SW 1271 (cell line): ENCODE measurements around the gene NUTM2F.
"Not testable (repeated sequence)": the region's sequence is repeated elsewhere in the genome, so short reads cannot be mapped to it uniquely, and the experiment has no call there.

ENCODE experiments used
- DNase-seq, 2 experiments: peaks; one replicate each; lab custom pipeline; 2025; lab: John Stamatoyannopoulos, UW

NUTM2F gene

GRCh38 chr9:94328544-94328943 lies at the start of gene NUTM2F:
Gene NUTM2F, minus strand, starts transcription at chr9:94328644. Its CDS starts 21 bp downstream, at chr9:94328623.
- DNase-seq, result not testable (repeated sequence)

- DNase-seq, result not testable (repeated sequence)
Observed at GRCh38 chr9:94375197-94375596, 46.8 kb upstream of the NUTM2F start.

GRCh38 chr9:94374176-94375056 lies 46.0 kb upstream of the NUTM2F start:
- peak; percentile 91 to 96 for DNase-seq

GRCh38 chr9:94373779-94374175 lies 45.3 kb upstream of the NUTM2F start:
- DNase-seq, result not testable (repeated sequence)

GRCh38 chr9:94370266-94370665 lies 41.8 kb upstream of the NUTM2F start:
- DNase-seq, result not testable (repeated sequence)

- DNase-seq, result not testable (repeated sequence)
Observed at GRCh38 chr9:94364093-94364614, 35.7 kb upstream of the NUTM2F start.

- not testable (repeated sequence) for DNase-seq
Observed at GRCh38 chr9:94357158-94357557, 28.7 kb upstream of the NUTM2F start.

GRCh38 chr9:94351901-94352723 lies 23.7 kb upstream of the NUTM2F start:
- not testable (repeated sequence) for DNase-seq

GRCh38 chr9:94348754-94349153 lies 20.3 kb upstream of the NUTM2F start:
- not testable (repeated sequence) for DNase-seq

GRCh38 chr9:94347451-94347850 lies 19.0 kb upstream of the NUTM2F start:
- not testable (repeated sequence) for DNase-seq

- not testable (repeated sequence) for DNase-seq
Observed at GRCh38 chr9:94341703-94342102, 13.3 kb upstream of the NUTM2F start.

GRCh38 chr9:94340750-94341149 lies 12.3 kb upstream of the NUTM2F start:
- DNase-seq, result not testable (repeated sequence)

GRCh38 chr9:94339657-94340056 lies 11.2 kb upstream of the NUTM2F start:
- not testable (repeated sequence) for DNase-seq

GRCh38 chr9:94338723-94339122 lies 10.3 kb upstream of the NUTM2F start:
- not testable (repeated sequence) for DNase-seq

GRCh38 chr9:94336445-94336844 lies 8.0 kb upstream of the NUTM2F start:
- not testable (repeated sequence) for DNase-seq

- DNase-seq, result not testable (repeated sequence)
Observed at GRCh38 chr9:94325583-94325982, 2.9 kb downstream of the NUTM2F start.

- not testable (repeated sequence) for DNase-seq
Observed at GRCh38 chr9:94323153-94323798, 5.2 kb downstream of the NUTM2F start.

- not testable (repeated sequence) for DNase-seq
Observed at GRCh38 chr9:94322342-94322940, 6.0 kb downstream of the NUTM2F start.

GRCh38 chr9:94317949-94318657 lies 10.3 kb downstream of the NUTM2F start:
- DNase-seq, result not testable (repeated sequence)

- DNase-seq, result not testable (repeated sequence)
Observed at GRCh38 chr9:94316236-94316635, 12.2 kb downstream of the NUTM2F start.
